Activated T-helper 2 cell treated with anti-CD3 and anti-CD28 coated beads, Interferon-gamma antibody, Interleukin-2, Interleukin-4, amounts not matched to agents 10 μg/mL and 5 μg/mL and 100 μg/mL, durations not matched to agents 14 hours and 24 hours and 36 hours (primary cell): ENCODE results near the gene TMEM97. TPM values are rescaled to one million over a fixed set of nuclear protein-coding genes. Genes with fewer than 3 reads are reported as not detected.

ENCODE experiments used
- DNase-seq: peaks from one replicate; pipeline ENCODE4 v3.0.0; 2021; ENCODE audit warnings: low spot score
- H3K27ac Mint-ChIP-seq: one replicate; pipeline ENCODE4 v1.8.0; 2021; ENCODE audit warnings: mixed read lengths
- H3K27me3 Mint-ChIP-seq: one replicate; pipeline ENCODE4 v1.8.0; 2021; ENCODE audit warnings: low read depth, mixed read lengths
- H3K36me3 Mint-ChIP-seq: one replicate; pipeline ENCODE4 v1.8.0; 2021; ENCODE audit warnings: low read depth, mixed read lengths
- H3K4me1 Mint-ChIP-seq: one replicate; pipeline ENCODE4 v1.8.0; 2021; ENCODE audit warnings: low read depth, mixed read lengths
- H3K4me3 Mint-ChIP-seq: one replicate; pipeline ENCODE4 v1.8.0; 2021; ENCODE audit warnings: low read depth, mild to moderate bottlenecking, moderate library complexity, mixed read lengths
- H3K9me3 Mint-ChIP-seq: one replicate; pipeline ENCODE4 v1.8.0; 2021; ENCODE audit warnings: mixed read lengths
- intact Hi-C: fragments of 100-400 bp; cut with micrococcal nuclease; formaldehyde crosslinking; loops from one replicate; pipeline ENCODE4 v1.15.1; 2023
- total RNA-seq: library from RNA; stranded (reverse); gene quantifications from 2 replicates; pipeline ENCODE4 v1.2.3, GENCODE V29; 2022

Gene TMEM97
- total RNA-seq, 1 donor from 2014 or later: 60.5 TPM

DNA sequence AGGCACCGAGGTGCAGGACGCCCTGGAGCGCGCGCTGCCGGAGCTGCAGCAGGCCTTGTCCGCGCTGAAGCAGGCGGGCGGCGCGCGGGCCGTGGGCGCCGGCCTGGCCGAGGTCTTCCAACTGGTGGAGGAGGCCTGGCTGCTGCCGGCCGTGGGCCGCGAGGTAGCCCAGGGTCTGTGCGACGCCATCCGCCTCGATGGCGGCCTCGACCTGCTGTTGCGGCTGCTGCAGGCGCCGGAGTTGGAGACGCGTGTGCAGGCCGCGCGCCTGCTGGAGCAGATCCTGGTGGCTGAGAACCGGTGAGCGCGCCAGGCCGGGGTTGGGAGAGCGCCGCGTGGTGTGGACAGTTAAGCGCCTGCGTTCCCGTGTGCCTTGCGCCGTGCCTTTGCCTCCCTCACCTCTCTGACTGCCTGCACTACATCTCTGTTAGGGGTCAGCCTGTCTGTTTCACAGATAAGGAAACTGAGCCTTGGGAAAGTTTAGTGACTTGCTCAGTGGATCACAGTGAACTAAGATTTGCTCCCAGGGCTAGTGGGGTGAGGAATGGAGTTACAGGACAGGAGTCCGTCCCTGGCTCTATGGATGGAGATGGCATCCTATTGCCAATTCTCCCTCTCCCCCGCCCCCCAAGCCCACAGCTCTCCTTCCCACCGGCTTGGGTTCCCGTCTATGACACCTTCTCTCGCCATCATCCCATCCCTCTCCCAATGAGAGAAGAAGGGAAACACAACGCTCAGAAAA is 53.4 kb downstream of the TMEM97 start:
- peaks cover 7% of the 10 kb centered on the region for H3K36me3 Mint-ChIP-seq
- intact Hi-C loops: loop anchor here (10.0 kb wide), 1 partner anchor 58 kb away; the partner anchor contains the start of gene TMEM97
- no peaks in the 10 kb centered on the region for H3K27me3 Mint-ChIP-seq

GRCh38 chr17:28372945-28373274 is 53.9 kb downstream of the TMEM97 start:
- DNase-seq: no peak
- Mint-ChIP-seq H3K27me3 (no peaks in the 10 kb centered on the region), H3K27ac (peak overlapping the region; percentile 65), H3K4me1 (peaks cover 13% of the 10 kb centered on the region), H3K36me3 (peaks cover 7% of the 10 kb centered on the region), H3K4me3 (peak overlapping the region; percentile 84), H3K9me3 (no peaks in the 10 kb centered on the region)
- intact Hi-C loops: loop anchor here (10.0 kb wide), 1 partner anchor 58 kb away; the partner anchor contains the start of gene TMEM97

More for the DNA sequence above, 53.4 kb downstream of the TMEM97 start:
- no peaks in the 10 kb centered on the region for H3K9me3 Mint-ChIP-seq
- peak overlapping the region; percentile 84 for H3K4me3 Mint-ChIP-seq
- peak overlapping the region; percentile 65 for H3K27ac Mint-ChIP-seq
- peaks cover 13% of the 10 kb centered on the region for H3K4me1 Mint-ChIP-seq
- DNase-seq: no peak

Other genes with a start within 250 kb of the TMEM97 start
- 21.1 and 24.1 TPM in 2 replicates for gene IFT20, start 16.3 kb downstream of the TMEM97 start, total RNA-seq
- gene TNFAIP1, start 16.6 kb downstream of the TMEM97 start, total RNA-seq: 31.3 and 32.3 TPM in 2 replicates
- 89.7 and 93.2 TPM in 2 replicates for gene POLDIP2, start 38.3 kb downstream of the TMEM97 start, total RNA-seq
- not detected in 2 replicates for gene SEBOX, start 46.0 kb downstream of the TMEM97 start, total RNA-seq
- gene VTN, start 51.1 kb downstream of the TMEM97 start, total RNA-seq: 0.23 and 0.50 TPM in 2 replicates
- 35.0 and 35.9 TPM in 2 replicates for gene SARM1, start 52.5 kb downstream of the TMEM97 start, total RNA-seq
- 5.3 and 6.9 TPM in 2 replicates for gene SLC46A1, start 87.0 kb downstream of the TMEM97 start, total RNA-seq
- not detected in 2 replicates for gene SLC13A2, start 154.4 kb downstream of the TMEM97 start, total RNA-seq
- not detected in 2 replicates for gene FOXN1, start 187.1 kb downstream of the TMEM97 start, total RNA-seq
- 55.3 and 63.9 TPM in 2 replicates for gene UNC119, start 233.4 kb downstream of the TMEM97 start, total RNA-seq